ENCODE measurements around the gene REV3L. TPM values are rescaled to one million over a fixed set of nuclear protein-coding genes. Genes with fewer than 3 reads are reported as not detected.

REV3L gene
- total and polyA plus RNA-seq, 2 of the 8 experiments (the other 6 are each of a cell fraction or from before 2014, with no cell fraction given) = 2.1 to 6.6 TPM

DNA sequence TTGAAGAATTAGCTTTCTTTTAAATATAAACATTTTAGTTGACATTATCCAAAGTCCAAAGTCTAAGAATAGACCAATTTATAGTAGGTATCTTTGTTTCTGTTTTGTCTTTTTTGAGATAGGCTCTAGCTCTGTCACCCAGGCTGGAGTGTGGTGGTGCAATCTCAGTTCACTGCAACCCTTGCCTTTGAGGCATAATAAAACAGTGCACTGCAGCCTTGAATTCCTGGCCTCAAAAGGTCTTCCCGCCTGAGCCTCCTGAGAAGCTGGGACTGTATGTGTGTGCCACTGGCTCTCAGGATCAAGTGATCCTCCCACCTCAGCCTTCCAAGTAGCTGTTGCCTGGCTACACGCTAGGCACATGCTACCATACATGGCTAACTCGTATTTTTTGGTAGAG lies 135.4 kb downstream of the REV3L start:
- H2BK15ac ChIP-seq (ENCODE audit: low read length) = no peak overlapping the region
- ChIA-PET CTCF (ENCODE audit: partially characterized antibody) (interaction anchor here (0.6 to 1.7 kb wide), 4 partner anchors 13 to 131 kb away, joined by 3 to 5 read pairs (median 4); a partner anchor contains a TSS), POLR2A (ENCODE audit: partially characterized antibody) (interaction anchor here (1.0 kb wide), 1 partner anchor 11 kb away, joined by 4 read pairs; no protein-coding TSS in a partner anchor)
- no peak overlapping the region for H2BK20ac ChIP-seq (ENCODE audit: low read length)
- no peak overlapping the region for H4K5ac ChIP-seq (ENCODE audit: insufficient read length, low read depth, low read length)
- H2AK5ac ChIP-seq (ENCODE audit: low read depth, low read length) = no peak overlapping the region
- H4K8ac ChIP-seq (ENCODE audit: extremely low read depth, insufficient read depth, low read length) = no peak overlapping the region
- H3K18ac ChIP-seq (ENCODE audit: extremely low read depth, low read length) = no peak overlapping the region
- H3K4me2 ChIP-seq (ENCODE audit: insufficient read depth in 1 of 2, low read depth in 2 of 2, low read length in 2 of 2) = no peak overlapping the region
- H3K9me3 ChIP-seq (ENCODE audit: insufficient read depth in 2 of 2, low read depth in 1 of 2, low read length in 1 of 2) = no peaks in the 10 kb centered on the region
- H3K4me1 ChIP-seq (replicated peaks in 1 of 4; ENCODE audit: control insufficient read depth in 3 of 4, insufficient read depth in 4 of 4, low read length in 3 of 4) = no peaks in the 10 kb centered on the region; a peak in 1 of 7 replicates
- no peak overlapping the region for H3K4ac ChIP-seq (replicated peaks; ENCODE audit: insufficient read length, low read depth, low read length)
- no peak overlapping the region for H2BK5ac ChIP-seq (ENCODE audit: low read depth, low read length)
- no peak overlapping the region for H2BK12ac ChIP-seq (ENCODE audit: low read depth, low read length)
- no peaks in the 10 kb centered on the region for H3K27me3 ChIP-seq (replicated peaks in 1 of 4; ENCODE audit: control insufficient read depth in 3 of 4, extremely low read depth in 1 of 4, insufficient read depth in 3 of 4, low read length in 3 of 4)
- no peaks in the 10 kb centered on the region for H3K79me2 ChIP-seq (ENCODE audit: control insufficient read depth in 1 of 2, insufficient read depth in 2 of 2, low read length in 2 of 2)
- H3K56ac ChIP-seq (replicated peaks; ENCODE audit: insufficient read length, low read depth, low read length) = no peak overlapping the region
- H4K91ac ChIP-seq (replicated peaks; ENCODE audit: insufficient read length, low read length) = no peak overlapping the region
- no peak for TF ChIP-seq SUZ12 (IDR thresholded peaks at IDR 0.05; ENCODE audit: low read length)
- H3K36me3 ChIP-seq (ENCODE audit: control insufficient read depth in 2 of 4, insufficient read depth in 4 of 4, low read length in 3 of 4) = no peaks in the 10 kb centered on the region; a peak in 1 of 8 replicates
- no peaks in the 10 kb centered on the region for H3K79me1 ChIP-seq (ENCODE audit: low read depth, low read length)
- H3K23me2 ChIP-seq (ENCODE audit: low read depth, low read length) = no peaks in the 10 kb centered on the region
- no peak overlapping the region for H3K23ac ChIP-seq (ENCODE audit: insufficient read length)
- WGBS, 2 experiments (ENCODE audit: extremely low coverage in 1 of 2, insufficient coverage in 1 of 2, insufficient read length in 1 of 2, insufficient replicate concordance in 2 of 2, low coverage in 1 of 2, low lambda C conversion rate in 2 of 2, missing lambda C conversion rate in 1 of 2) = 77% methylated on average over 3 of the region's 3 CpGs; no CpG with 5 or more reads in 1 of the 2 experiments
- DNase-seq (ENCODE audit: low read depth in 1 of 2, low spot score in 2 of 2) (no peak), FAIRE-seq (no peak)
- H2AFZ ChIP-seq (ENCODE audit: low read length) = no peak overlapping the region
- H3K14ac ChIP-seq (ENCODE audit: insufficient read length) = no peak overlapping the region
- H3K9ac ChIP-seq (replicated peaks in 1 of 4; ENCODE audit: extremely low read depth in 1 of 4, low read depth in 3 of 4, low read length in 3 of 4) = no peak overlapping the region
- H2BK120ac ChIP-seq (replicated peaks; ENCODE audit: low read depth, low read length) = no peak overlapping the region
- no peaks in the 10 kb centered on the region for H4K20me1 ChIP-seq (replicated peaks in 1 of 2; ENCODE audit: control insufficient read depth in 1 of 2, insufficient read depth in 2 of 2, low read length in 2 of 2)
- no peak overlapping the region for H3K27ac ChIP-seq (ENCODE audit: low read depth, low read length)
- H3K4me3 ChIP-seq (ENCODE audit: extremely low read depth in 1 of 4, insufficient read depth in 2 of 4, low read depth in 3 of 4, low read length in 4 of 4) = no peak overlapping the region

All from H1 (cell line).